SW480 (cell line): ENCODE data around the gene TNS1.

Experiments
- DNase-seq: peaks from one replicate; pipeline ENCODE4 v3.0.0-alpha.2; 2016; ENCODE audit warnings: low spot score

Gene TNS1

DNA sequence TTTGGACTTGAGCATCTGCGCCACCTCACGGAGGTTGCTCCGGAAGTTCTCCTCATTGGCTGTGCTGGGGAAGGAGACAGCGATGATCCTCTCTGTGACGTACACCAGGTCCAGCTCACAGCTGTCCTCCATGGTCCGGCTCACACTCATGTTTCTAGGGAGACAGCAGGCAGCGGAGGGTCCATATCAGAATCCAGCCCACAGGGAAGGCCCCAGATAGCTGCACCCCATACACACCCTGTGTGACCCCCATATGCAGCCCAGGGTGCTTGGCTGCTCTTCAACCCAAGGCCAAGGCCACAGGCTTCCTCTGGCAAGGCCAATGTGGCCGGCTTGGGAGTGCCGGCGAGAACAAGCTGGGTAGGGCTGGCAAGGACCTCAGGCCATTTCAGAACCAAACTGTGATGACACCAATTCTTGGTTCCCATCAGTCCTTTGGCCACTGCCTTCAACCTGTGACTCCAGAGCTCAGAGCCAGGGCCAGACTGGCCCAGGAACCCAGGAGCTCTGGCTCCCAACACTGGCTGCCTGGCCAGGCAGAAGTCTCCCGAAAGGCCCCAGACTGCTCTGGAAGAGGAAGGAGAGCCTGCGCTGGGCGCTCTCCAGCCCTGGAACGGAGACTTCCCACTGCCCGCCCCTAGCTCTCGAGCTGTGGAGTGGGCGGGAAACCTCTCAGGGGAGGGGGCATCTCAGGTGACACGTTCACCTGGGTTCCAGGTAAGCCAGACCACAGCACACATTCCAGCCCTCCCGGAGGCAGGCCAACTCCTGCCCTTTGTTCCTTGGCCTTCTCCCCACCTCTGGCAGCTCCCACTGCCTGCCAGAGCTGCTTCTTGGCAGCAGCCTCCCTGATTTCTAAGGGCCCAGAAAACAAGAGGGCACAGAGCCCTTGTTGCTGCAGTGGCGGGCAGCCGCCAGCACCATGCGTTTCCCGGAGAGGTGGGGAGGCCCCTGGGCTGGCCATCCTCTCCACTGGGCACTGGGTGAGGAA is 104.7 kb downstream of the TNS1 start:
- no peak for DNase-seq

DNA sequence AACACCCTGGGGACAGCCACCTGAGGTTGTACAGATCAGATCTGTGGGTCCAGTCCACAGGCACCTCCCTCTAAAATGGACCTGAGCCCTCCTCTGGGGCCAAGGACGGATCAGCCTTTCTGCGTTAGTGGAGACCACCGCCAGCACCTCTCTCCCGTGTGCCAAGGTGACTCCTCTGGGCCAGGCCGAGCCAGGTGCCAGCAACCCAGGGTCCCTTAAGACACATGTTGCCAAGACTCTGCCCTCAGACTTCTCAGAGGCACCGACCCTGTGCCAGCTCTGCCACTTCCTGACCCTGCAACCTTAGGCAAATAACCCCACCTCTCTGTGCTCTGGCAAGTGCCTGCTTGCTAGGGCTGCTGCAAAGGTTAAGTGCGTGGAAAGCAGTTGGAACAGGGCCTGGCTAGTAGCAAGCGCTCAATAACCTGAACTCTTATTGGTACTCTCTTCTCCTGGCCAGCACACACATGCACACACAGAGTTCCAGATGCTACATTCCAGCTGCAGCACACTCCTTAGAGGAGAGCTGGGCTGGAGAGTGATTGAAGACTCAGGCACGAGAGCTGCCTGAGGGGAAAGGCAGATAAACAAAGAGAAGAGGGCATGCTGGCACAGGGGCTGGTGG is 105.6 kb downstream of the TNS1 start:
- no peak for DNase-seq

DNA sequence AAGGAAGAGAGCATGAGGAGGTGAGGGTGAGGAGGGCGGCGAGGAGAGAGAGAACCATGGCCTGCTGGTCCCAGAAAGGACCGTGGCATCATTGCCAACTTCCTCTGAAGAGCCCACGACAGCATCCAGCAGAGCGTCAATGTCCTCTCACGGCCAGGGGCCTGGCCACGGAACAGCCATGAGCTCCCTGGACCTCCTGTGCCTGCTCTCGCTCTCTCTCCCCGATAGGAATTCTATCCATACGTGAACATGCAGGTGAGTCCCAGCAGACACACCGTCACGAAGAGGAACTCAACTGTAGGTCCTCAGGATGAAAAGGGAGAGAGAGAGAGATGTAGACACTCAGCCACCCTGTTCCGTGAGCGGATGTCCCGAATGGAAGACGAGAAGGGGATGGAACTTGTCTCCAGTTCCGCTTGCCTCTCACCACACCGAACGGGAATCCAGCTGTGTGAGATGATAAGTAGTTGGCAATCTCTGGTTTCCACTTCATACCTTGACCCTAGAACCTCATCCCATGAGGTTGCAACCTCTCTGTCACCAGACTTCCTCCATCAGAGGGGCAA is 107.6 kb downstream of the TNS1 start:
- no peak for DNase-seq

DNA sequence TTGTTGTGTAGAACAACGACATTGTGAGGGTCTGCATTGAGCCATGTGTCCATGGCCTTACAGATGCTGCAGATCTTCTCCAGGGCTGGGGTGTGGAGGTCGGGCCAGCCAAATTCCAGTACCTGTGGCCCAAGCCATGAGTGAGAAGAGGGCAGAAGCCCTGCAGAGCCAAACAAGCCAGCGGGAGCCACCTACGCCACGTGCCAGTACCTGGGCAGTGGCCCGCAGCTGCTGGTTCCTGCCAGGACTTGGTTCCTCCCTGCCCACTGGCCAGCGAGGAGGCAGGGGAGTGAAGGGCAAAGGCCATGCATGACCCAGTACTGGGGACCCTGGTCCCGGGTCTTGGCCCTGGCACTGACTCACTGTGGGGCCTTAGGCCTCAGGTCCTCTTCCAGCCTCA is 109.4 kb downstream of the TNS1 start:
- no peak for DNase-seq

DNA sequence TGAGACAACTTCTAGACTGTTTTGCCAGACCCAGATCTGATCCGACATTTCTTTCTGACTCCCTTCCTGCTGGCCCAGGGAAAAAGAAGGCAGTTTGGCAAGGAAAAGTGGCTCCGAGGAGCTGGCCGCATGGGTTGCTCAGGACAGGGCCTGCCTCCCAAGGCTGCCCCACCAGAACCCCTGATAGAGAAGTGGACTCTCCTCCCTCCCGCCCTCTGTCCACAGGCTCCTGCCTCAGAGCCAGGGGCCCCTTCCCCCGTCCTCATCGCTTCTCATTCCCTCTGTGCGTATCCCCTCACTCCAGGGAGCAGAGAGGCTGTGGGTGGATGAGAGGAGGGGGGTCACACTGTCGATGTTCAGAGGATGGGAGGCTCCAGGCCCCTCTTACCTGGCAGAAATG is 110.2 kb downstream of the TNS1 start:
- DNase-seq, result no peak

DNA sequence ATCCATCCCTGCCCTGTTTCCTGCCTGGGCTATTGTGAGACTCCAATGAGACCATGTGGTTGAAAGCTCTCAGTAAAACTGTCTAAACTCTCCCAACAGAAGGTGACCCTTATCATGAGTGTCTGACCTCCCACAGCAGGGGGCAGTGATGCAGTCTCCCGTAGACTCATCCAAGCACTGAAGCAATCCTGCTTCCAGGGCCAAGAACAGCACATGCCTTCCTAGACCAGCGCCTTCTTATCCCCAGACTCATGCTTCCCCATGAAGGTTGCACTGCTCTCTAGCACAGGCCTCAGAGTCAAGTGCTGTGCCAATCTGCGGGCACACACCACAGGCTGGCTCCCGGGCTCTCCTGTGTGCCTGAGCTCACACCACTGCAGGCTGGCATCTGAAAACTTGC is 112.3 kb downstream of the TNS1 start:
- no peak for DNase-seq

DNA sequence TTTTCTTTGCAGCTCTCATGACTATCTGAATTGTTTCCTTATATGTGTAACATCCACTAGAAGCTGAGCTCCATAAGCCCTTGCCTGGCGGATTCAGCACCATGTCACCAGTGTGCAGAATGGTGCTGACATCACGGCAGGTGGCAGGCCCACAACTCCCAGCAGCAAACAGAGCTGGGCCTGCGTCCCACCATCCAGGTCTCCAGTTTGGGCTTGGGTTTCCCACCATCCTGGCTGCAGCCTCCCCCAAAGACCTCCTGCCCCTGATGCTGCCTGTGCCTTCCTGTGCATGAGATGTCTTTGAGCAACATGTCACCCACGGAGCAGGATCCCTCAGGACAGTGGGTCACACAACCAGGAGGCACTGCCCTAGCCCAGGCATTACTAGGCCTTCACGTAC is 113.1 kb downstream of the TNS1 start:
- DNase-seq, result no peak

DNA sequence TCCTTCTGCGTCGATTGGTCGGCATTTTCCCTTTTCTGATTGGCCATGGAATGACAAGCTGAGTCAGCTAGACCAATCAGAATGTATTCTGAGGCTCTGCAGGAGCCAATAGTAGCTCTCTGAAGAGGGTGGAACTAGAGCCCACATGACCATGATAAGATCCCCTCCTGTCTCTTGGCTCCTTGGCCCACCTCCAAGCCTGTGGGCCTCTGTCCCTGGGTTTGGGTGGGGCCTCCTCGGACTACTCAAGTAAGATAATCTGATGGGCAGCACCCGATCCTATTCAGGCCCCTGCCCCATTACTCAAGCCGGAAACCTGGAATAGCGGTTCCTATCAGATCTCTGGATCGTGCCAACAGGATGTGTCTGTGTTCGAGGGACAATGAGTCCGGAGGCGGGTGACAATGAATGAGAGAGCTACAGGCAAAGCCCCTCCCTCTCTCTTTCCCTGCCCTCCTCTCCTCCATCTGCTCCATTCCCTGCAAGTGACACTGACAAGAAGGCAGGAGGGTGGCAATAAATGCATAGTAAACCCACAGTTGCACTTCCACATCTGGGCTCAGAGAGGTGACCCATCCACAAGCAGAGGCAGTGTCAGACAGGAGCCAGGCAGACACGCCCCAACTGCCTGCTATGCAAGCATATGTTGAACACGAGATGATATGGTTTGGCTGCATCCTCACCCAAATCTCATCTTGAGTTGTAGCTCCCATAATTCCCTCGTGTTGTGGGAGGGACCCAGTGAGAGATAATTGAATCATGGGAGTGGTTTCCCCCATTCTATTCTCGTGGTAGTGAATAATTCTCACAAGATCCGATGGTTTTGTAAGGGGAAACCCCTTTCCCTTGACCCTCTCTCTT is 114.7 kb downstream of the TNS1 start:
- no peak for DNase-seq

DNA sequence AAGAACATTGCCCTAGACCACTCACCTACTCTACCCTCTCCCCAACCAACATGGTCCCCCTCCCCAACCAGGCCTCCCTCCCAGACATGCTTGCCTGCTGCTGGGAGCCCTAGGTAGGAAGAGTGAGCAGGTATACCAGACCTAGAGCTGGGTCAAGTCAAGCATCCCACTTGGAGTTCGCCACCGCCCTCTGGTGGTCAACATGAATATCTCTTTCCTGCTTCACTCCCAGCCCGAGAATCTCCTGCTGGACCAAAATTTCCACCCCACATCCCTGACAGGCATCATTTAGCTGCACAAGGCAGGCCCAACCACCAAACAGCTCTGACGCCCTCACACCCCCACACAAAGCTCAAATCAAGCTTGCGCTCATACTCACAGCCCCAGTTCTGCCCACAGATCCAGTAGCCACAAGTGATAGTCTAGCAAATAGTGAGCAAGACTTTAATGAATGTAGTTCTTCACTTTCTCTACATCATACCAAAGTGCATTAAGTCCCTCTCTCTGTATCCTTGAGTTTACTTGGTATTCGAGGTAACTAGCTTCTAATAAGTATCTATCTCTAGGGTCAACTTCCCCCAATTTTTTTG is 116.0 kb downstream of the TNS1 start:
- DNase-seq, result peak; percentile 68

DNA sequence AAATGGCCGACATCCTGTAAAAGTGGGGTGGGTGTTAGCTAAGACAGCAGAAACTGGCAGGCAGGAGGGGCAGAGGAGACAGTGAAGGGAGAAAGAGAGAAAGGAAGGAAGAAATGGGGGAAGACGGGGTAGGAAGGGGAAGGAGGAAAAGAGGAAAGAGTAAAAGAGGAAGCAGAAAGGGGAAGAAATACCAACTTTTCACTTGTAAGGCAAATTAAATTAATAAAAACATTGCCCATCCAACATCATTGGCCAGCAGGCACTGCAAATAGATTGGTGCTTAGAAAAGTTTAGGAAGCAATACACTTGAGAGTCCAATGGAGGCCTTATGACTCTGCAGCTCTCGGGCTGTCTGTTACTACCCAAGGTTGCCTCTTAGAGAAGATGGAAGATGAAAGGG is 116.7 kb downstream of the TNS1 start:
- no peak for DNase-seq

DNA sequence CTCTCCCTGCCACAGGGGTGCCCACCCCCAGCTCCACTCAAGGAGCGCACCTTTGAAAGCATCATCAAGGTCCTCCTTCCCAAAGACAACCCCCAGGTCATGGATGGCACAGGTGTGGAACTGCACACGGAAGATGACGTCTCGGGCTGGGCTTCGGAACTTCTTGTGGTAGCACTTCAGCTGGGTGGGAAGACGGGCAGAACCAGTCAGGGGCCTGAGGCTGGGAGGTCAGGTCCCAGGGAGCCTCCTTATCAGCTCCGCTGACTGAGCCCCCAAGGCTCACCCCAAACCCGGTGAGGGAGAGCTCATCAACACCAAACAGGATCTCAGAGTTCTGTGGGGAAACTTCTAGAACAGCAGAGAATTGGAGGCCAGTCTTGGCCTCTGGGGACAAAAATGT is 117.8 kb downstream of the TNS1 start:
- no peak for DNase-seq

DNA sequence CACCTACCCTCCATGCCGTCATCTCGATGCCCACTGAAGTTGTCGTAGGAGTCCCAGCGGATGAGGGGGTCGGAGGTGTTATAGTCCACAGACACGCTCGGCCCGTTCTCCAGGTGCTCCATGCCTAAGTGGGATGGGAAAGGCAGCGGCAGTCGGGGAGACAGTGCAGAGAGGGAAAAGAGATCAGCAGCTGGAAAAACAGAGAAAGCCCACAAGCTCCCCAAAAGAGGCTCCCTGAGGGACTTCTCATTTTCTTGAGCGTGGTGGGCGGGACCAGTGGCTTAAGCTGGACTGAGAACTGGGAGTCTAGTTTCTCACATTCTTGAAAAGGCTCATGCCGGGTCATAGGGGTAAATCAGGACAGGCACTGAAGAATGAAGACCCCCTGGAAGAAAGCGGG is 121.9 kb downstream of the TNS1 start:
- DNase-seq, result no peak

DNA sequence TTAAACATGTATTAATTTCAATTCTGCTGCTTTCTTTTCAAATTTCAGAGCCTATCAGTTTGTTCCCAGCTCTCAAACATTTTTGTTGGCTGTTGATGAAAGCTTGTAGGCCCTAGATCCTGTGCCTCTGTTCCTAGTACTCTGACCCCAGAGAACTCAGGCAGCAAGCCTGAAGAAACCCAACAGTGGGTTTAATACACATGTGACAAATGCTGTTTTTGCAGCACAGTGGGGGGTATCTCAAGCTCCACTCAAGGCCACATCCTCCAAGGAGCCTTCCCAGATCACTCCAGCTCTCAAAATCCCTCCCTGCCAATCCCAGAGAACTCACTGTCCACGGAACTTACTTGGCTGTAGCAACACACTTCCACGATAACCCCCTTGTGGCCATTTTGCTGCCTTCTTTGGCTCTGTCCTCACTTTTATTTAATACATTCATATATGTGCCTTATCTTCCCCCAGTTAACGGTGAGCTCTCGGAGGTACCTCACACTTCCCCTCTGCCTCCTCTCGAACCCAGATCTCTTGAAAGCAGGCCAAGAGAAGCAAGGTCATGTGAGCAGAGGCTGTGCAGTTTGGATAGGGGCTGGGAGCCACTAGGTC is 122.4 kb downstream of the TNS1 start:
- no peak for DNase-seq

DNA sequence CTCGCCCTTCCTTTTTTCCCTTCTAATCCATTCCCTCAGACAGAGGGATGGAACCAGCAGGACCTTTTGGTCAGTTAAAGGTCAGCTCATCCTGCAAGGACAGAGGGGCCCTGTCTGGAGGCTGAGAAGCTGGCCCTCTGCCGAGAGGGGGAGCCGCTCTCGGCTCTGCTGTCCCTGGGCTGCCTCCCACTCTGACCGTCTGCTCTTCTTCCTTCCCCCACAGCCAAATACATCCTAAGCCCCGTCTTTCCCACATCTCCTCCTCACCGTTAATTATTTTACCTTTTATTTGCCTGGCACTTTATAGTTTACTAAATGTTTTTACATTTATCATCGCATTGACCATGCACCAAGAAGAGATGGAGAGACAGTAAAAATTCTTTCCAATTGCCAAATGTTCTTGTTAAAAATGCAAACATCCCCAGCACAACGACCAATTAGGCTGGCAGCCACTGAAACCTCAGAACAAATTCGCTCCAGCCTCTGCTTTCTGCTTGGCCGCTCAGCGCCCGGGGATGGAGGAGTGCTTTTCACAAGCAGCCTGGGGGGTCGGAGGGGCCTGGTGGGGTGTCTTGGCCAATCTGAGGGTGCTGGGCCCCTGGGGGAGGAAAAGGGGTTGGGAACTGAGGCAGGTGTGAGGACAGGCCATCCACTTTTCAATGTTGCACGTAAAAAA is 123.7 kb downstream of the TNS1 start:
- no peak for DNase-seq

DNA sequence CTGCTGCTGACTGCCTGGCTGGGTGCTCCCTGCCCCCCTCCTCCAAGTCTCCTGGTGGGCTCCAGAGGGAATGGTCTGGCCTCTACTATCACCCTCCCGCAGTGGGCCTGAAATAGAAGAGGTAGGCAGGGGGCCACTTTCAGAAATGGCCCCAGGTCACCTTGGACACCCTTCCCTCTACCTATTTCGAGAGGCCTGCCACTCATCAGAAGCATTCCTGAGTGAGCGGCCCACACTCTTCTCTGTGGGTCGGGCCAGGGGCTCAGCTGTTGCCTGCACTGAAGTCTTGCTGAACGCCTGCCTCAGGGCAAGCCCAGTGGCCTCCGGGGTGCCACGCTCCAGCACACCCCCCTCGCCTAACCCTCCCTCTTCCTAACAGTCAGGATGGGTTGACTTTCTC is 124.9 kb downstream of the TNS1 start:
- no peak for DNase-seq

DNA sequence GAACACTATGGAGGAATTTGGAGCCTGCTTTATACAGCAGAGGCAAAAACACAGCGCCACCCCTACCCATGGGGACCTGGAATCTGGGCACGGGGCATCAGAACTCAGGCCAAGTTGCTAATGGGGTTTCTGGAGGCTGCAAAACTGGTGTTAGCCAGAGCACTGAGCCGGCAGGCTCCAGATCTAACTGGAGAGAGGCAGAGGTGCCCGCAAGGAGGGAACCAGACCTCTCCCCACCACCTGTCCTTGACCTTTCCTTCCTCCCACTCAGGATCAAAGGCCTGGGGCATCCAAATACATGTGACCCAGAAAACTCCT is 126.6 kb downstream of the TNS1 start:
- no peak for DNase-seq

DNA sequence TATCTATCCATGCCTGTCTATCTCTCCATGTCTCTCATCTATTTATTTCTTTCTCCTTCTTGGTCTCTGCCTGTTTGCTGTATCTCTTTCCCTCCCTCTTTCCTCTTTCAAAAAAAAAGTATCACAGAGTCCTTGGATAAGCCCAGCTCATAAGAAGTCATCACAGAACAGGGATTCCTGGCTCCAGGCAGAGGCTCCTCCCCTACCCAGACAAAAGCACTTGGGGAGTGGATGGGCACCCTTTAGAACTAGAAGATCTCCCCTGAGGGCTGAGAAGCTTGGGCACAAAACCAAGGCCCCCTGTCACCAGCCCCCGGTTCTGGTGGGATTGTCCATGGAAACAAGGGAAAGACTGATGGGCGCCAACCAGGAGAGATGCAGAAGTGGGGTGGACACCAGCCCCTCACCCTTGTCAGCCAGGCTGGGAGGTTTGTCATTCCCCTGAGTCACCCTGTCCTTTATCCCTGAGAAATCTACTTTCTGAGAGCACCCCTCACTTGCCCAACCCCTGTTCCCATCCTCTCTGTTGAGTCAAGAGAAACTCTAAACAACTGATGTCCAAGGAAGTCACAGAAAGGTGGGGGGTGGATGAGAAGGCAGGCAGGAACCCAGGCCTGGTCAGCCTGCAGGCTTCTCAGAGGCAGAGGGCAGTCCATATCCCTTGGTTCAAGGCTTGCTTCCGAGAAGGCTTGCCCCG is 127.1 kb downstream of the TNS1 start:
- DNase-seq, result no peak

DNA sequence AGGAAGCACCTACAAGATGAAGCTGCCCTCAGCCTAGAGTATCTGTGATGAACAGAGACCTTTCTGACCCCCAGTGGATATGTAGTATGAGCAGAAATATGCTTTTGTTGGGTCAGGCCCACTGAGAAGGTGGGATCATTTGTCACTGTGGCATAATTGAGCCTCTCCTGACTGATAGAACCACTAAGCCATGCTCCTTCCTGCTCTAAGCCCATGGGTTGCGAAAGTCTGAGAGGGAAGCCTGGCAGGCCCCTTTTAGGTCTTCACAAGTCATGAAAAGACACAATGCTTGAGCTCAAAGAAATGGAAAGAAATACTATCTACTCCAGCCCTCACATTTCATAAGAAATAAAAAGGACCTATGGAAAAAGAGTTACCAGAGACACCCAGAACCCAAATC is 127.7 kb downstream of the TNS1 start:
- DNase-seq, result no peak

DNA sequence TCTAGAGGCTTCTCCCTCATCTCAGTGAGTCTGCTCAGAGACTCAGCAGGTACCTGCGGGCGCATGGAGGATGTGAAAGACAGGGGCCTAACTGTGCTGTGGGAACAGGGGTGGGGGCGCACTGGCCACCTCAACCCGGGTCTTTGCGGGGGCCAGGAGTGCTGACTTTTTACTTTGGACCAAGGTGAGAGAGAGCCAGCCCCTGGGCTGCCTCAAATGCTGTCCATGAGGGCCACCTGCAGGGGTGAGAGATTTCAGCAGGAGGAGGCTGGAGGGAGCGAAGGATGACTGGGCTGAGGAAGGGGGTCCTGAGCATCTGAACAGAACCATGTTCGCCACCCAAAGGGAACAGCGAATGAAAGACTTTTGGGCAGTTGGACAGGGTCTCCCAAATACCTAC is 129.4 kb downstream of the TNS1 start:
- no peak for DNase-seq

DNA sequence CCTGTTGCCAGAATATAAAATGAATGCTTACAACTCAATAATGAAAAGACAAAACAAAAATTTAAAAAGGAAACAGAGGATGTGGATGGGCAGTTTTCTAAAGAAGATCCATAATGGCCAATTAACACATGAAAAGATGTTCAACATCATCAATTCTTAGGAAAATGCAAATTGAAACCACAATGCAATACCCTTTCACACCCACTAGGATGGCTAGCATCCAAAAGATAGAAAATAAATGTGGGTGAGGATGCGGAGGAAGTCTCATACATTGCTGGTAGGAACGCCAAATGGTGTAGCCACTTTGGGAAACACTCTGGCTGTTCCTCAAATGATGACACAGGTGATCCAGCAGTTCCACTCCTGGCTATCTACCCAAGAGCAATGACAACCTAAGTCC is 130.5 kb downstream of the TNS1 start:
- DNase-seq, result no peak
